Measurements from ENCODE around the gene SYTL3. TPM values are rescaled to one million over a fixed set of nuclear protein-coding genes. Genes with fewer than 3 reads are reported as not detected.

Gene SYTL3
- polyA plus RNA-seq, 1 donor (not counting 4 experiments of a cell fraction or from before 2014, with no cell fraction given): 1.4 TPM

GRCh38 chr6:158645064-158646022 is 4.5 kb upstream of the SYTL3 start:
- FAIRE-seq (no peak), DNase-seq (ENCODE audit: low read depth, low spot score) (no peak)
- Histone ChIP-seq H3K9me3 (ENCODE audit: control insufficient read depth, low read depth, low read length) (no peaks in the 10 kb centered on the region), H3K4me2 (ENCODE audit: control insufficient read depth, extremely low read depth, insufficient read depth, low read depth, low read length) (peak overlapping the region; percentile 81), H3K4me3 (ENCODE audit: control insufficient read depth in 2 of 3, extremely low read depth in 1 of 3, insufficient read depth in 2 of 3, low read depth in 1 of 3, low read length in 3 of 3) (peak overlapping the region; percentile 67 to 78 (median 77)), H4K20me1 (ENCODE audit: control insufficient read depth, extremely low read depth, insufficient read depth, low read length) (peaks cover 5% of the 10 kb centered on the region), H2AFZ (ENCODE audit: control insufficient read depth, low read length) (peak overlapping the region; percentile 85), H3K9me1 (ENCODE audit: control insufficient read depth, extremely low read depth, insufficient read depth, low read length) (no peaks in the 10 kb centered on the region), H3K9ac (ENCODE audit: control insufficient read depth, extremely low read depth, insufficient read depth, low read length) (peak overlapping the region; percentile 96), H3K79me2 (ENCODE audit: control insufficient read depth, insufficient read depth, low read length) (peaks cover 34% of the 10 kb centered on the region), H3K4me1 (ENCODE audit: control insufficient read depth, extremely low read depth, insufficient read depth, low read length) (peaks cover 50% of the 10 kb centered on the region), H3K27me3 (ENCODE audit: control insufficient read depth, extremely low read depth, insufficient read depth, low read length) (no peaks in the 10 kb centered on the region), H3K36me3 (ENCODE audit: control insufficient read depth in 2 of 2, extremely low read depth in 1 of 2, insufficient read depth in 2 of 2, low read length in 2 of 2) (peaks cover 3 to 5% of the 10 kb centered on the region in 2 experiments), H3K27ac (ENCODE audit: control insufficient read depth, insufficient read depth, low read length) (peak overlapping the region; percentile 90)
- dilution Hi-C loops (cut with MboI; ENCODE audit: extremely low pct_ligation_motif_present, low sequenced_read_pairs): no loop called here
- TF ChIP-seq EZH2 (IDR thresholded peaks at IDR 0.05; ENCODE audit: low read length) (no peak), CTCF (optimal IDR thresholded peaks at IDR 0.05 in 1 of 3, IDR thresholded peaks at IDR 0.05 in 1 of 3, conservative IDR thresholded peaks at IDR 0.05 in 1 of 3; ENCODE audit: extremely low read depth in 1 of 3, insufficient read depth in 2 of 3, low read length in 3 of 3) (no peak)

GRCh38 chr6:158646023-158646910 is 3.6 kb upstream of the SYTL3 start:
- Histone ChIP-seq H3K27ac (ENCODE audit: control insufficient read depth, insufficient read depth, low read length) (peak overlapping the region; percentile 90), H3K4me3 (ENCODE audit: control insufficient read depth in 2 of 3, extremely low read depth in 1 of 3, insufficient read depth in 2 of 3, low read depth in 1 of 3, low read length in 3 of 3) (no peak overlapping the region), H3K79me2 (ENCODE audit: control insufficient read depth, insufficient read depth, low read length) (peaks cover 26% of the 10 kb centered on the region), H3K9me1 (ENCODE audit: control insufficient read depth, extremely low read depth, insufficient read depth, low read length) (no peaks in the 10 kb centered on the region), H2AFZ (ENCODE audit: control insufficient read depth, low read length) (peak overlapping the region; percentile 43), H3K9ac (ENCODE audit: control insufficient read depth, extremely low read depth, insufficient read depth, low read length) (peak overlapping the region; percentile 52), H3K36me3 (ENCODE audit: control insufficient read depth in 2 of 2, extremely low read depth in 1 of 2, insufficient read depth in 2 of 2, low read length in 2 of 2) (no peaks in the 10 kb centered on the region), H4K20me1 (ENCODE audit: control insufficient read depth, extremely low read depth, insufficient read depth, low read length) (peaks cover 5% of the 10 kb centered on the region), H3K9me3 (ENCODE audit: control insufficient read depth, low read depth, low read length) (no peaks in the 10 kb centered on the region), H3K27me3 (ENCODE audit: control insufficient read depth, extremely low read depth, insufficient read depth, low read length) (no peaks in the 10 kb centered on the region), H3K4me1 (ENCODE audit: control insufficient read depth, extremely low read depth, insufficient read depth, low read length) (peaks cover 50% of the 10 kb centered on the region), H3K4me2 (ENCODE audit: control insufficient read depth, extremely low read depth, insufficient read depth, low read depth, low read length) (peak overlapping the region; percentile 52)
- FAIRE-seq (peak; percentile 92), DNase-seq (ENCODE audit: low read depth, low spot score) (peak; percentile 42)
- TF ChIP-seq CTCF (optimal IDR thresholded peaks at IDR 0.05 in 1 of 3, IDR thresholded peaks at IDR 0.05 in 1 of 3, conservative IDR thresholded peaks at IDR 0.05 in 1 of 3; ENCODE audit: extremely low read depth in 1 of 3, insufficient read depth in 2 of 3, low read length in 3 of 3) (no peak), EZH2 (IDR thresholded peaks at IDR 0.05; ENCODE audit: low read length) (no peak)
- dilution Hi-C loops (cut with MboI; ENCODE audit: extremely low pct_ligation_motif_present, low sequenced_read_pairs): no loop called here

All from keratinocyte (primary cell).